Fibroblast of pulmonary artery (primary cell): ENCODE data around the gene HM13.
"Not testable (repeated sequence)": the region's sequence is repeated elsewhere in the genome, so short reads cannot be mapped to it uniquely, and the experiment has no call there.

ENCODE experiments used
- DNase-seq: peaks from one replicate; pipeline ENCODE4 v3.0.0-alpha.2; 2010; ENCODE audit warnings: low read depth
- H3K4me3 ChIP-seq: replicated peaks from 2 replicates; pipeline ENCODE4 v1.5.1; 2011; ENCODE audit warnings: low read depth, mild to moderate bottlenecking, control low read depth, low read length, moderate library complexity
- CTCF ChIP-seq: IDR thresholded peaks from 2 replicates; pipeline ENCODE4 v1.5.1; 2011; ENCODE audit warnings: mild to moderate bottlenecking, control low read depth, low read length, inconsistent platforms; ENCODE audit errors: missing control alignments

Gene HM13

DNA sequence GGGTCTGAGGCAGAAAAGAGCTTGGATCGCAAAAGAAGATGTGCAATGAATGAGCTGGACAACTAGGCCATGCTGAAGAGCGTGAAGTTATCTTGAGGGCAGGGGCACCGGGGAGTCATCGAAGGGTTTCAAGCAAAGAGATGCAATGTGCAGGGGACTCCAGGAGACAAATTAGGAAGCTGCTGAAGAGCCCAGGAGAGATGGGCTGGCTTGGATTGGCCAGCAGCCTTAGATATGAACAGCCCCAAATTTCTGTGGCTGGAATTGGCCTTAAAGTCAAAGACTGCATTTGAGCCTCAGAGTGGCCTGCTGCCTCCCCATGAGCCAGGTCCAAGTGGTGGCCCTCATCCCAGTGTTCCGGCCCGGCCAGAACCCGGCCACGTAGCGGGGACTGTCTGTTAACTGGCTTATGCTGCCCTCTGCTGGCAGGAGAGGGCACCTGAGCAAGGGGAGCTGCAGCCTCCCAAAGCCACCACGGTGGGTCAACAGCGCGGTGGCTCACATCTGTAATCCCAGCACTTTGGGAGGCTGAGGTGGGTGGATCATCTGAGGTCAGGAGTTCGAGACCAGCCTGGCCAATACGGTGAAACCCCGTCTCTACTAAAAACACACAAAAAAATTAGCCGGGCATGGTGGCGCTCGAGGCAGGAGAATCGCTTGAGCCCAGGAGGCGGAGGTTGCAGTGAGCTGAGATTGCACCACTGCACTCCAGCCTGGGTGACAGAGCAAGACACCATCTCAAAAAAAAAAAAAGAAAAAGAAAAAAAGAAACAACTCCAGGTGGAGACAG lies 11.2 kb upstream of the HM13 start:
- H3K4me3 ChIP-seq: not testable (repeated sequence)
- DNase-seq: peak; percentile 80
- peak; percentile 80 for TF ChIP-seq CTCF

GRCh38 chr20:31505903-31506302 lies 8.3 kb upstream of the HM13 start:
- TF ChIP-seq CTCF: no peak
- DNase-seq: no peak

GRCh38 chr20:31508517-31509244 lies 5.6 kb upstream of the HM13 start:
- DNase-seq: no peak
- no peak for TF ChIP-seq CTCF
- no peak overlapping the region for H3K4me3 ChIP-seq

More at GRCh38 chr20:31505903-31506302, 8.3 kb upstream of the HM13 start:
- H3K4me3 ChIP-seq: no peak overlapping the region

GRCh38 chr20:31515072-31515774 lies 981 bp downstream of the HM13 start:
- no peak for TF ChIP-seq CTCF
- H3K4me3 ChIP-seq: peak overlapping the region; percentile 97
- no peak for DNase-seq

DNA sequence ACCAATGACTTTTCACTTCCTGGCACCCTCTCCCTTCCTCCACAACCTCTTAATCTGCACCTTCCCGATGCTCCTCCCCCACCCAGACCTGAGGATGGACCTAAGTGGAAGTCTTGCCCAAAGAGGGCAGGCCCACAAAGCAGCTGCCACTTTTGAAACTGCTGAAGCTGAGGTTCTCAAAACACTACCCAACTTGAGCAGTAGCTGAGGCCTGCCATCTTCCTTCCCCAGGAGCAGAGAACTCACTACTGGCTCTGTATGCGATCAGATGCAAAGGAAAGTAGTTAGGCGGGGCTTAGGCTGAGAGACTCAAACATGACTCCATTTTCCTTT lies 1.5 kb downstream of the HM13 start:
- TF ChIP-seq CTCF: no peak
- no peak for DNase-seq
- peak overlapping the region; percentile 97 for H3K4me3 ChIP-seq

DNA sequence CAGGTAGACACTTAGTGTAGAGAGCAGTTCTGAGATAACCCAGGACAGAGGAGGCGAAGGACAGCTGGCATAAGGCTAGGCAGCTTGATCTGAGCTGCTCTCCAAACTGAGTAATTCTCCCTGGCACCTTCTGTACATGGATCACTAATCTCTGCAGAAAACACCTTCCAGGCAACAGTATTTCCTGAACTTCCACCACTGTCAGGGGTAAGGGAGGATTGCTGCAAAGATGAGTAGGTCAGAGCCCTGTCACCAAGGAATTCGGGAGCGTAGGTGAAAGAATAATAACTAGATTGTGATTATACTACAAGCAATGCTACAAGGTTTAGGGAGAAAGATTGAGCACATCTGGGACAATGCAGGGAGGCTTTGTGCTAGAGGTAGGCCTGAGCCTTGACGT lies 1.9 kb downstream of the HM13 start:
- DNase-seq: no peak
- H3K4me3 ChIP-seq: peak overlapping the region; percentile 97
- TF ChIP-seq CTCF: no peak
